HepG2 (cell line): ENCODE measurements around the gene ATG4D. TPM values are rescaled to one million over a fixed set of nuclear protein-coding genes. Genes with fewer than 3 reads are reported as not detected.

Experiments
- ATAC-seq: fragments of 200-7000 bp; cut with Tn5 transposase; 3 replicates; pipeline ENCODE4 v1.9.1; 2020; ENCODE audit warnings: mild to moderate bottlenecking, moderate library complexity
- BruUV-seq: library from RNA; stranded (reverse); fragments of 400-500 nt; replicated peaks from 2 replicates; lab custom pipeline; 2021; lab: Mats Ljungman, UMichigan
- CTCF ChIA-PET: fragments of 300-600 bp; formaldehyde crosslinking; extraction: SDS; loops from one replicate; lab custom pipeline; 2021; ENCODE audit warnings: low total read pairs, inconsistent platforms, low intra/inter-chr PET ratio; lab: Yijun Ruan, JAX
- POLR2A ChIA-PET: fragments of 350-600 bp; sonication (Branson Sonifier 250); formaldehyde crosslinking; loops from one replicate; lab custom pipeline; 2020; ENCODE audit warnings: antibody characterized with exemption, inconsistent platforms; lab: Yijun Ruan, JAX
- DNase-seq: peaks from one replicate; pipeline ENCODE4 v3.0.0-alpha.2; 2015; ENCODE audit warnings: low spot score
- FAIRE-seq: peaks from 3 replicates; lab custom pipeline; 2011; peaks lifted over from hg19 to GRCh38; lab: Jason Lieb, UNC
- H2AFZ ChIP-seq: one replicate; pipeline ENCODE4 v1.6.1; 2011; ENCODE audit warnings: low read length, inconsistent platforms
- H3K27ac ChIP-seq: fragments of 300-600 bp; 3 replicates; pipeline ENCODE4 v1.8.0; 2011; ENCODE audit warnings: mixed run types, mild to moderate bottlenecking, mixed read lengths, low read length, inconsistent platforms; ENCODE audit not compliant: insufficient read depth; ENCODE audit errors: extremely low read length
- H3K27me3 ChIP-seq, 2 experiments: fragments of 200-600 bp in 1 of 2; 2 replicates in 1 of 2; 3 replicates in 1 of 2; pipeline versions ENCODE4 v1.6.0 to v1.8.0; 2011; ENCODE audit warnings: low read length in 2 of 2, mild to moderate bottlenecking in 2 of 2, moderate library complexity in 2 of 2, inconsistent platforms in 1 of 2; ENCODE audit not compliant: insufficient read depth in 2 of 2, control insufficient read depth in 1 of 2
- H3K36me3 ChIP-seq, 2 experiments: fragments of 200-600 bp in 1 of 2; replicated peaks in 1 of 2; 2 replicates in 1 of 2; 3 replicates in 1 of 2; pipeline versions ENCODE4 v1.5.1 to v1.8.0; 2011; ENCODE audit warnings: low read length in 2 of 2, inconsistent platforms in 1 of 2; ENCODE audit not compliant: insufficient read depth in 2 of 2, control insufficient read depth in 1 of 2
- H3K4me1 ChIP-seq: 2 replicates; pipeline ENCODE4 v1.5.1; 2012; ENCODE audit warnings: low read length, inconsistent platforms; ENCODE audit not compliant: insufficient read depth
- H3K4me2 ChIP-seq: 2 replicates; pipeline ENCODE4 v1.6.0; 2011; ENCODE audit warnings: low read depth, low read length, inconsistent platforms
- H3K4me3 ChIP-seq, 3 experiments: fragments of 200-600 bp in 1 of 3; sonication (generic), shearing (Covaris generic) in 1 of 3; replicated peaks in 1 of 3; 2 replicates each; pipeline ENCODE4 v1.5.1; 2011 to 2016; ENCODE audit warnings: low read length in 3 of 3, inconsistent platforms in 2 of 3, low read depth in 2 of 3, mild to moderate bottlenecking in 2 of 3, control low read depth in 1 of 3, mixed read lengths in 1 of 3; ENCODE audit not compliant: insufficient read depth in 1 of 3
- H3K79me2 ChIP-seq: one replicate; pipeline ENCODE4 v1.6.1; 2011; ENCODE audit warnings: low read length, inconsistent platforms; ENCODE audit not compliant: insufficient read depth
- H3K9ac ChIP-seq: 2 replicates; pipeline ENCODE4 v1.6.0; 2011; ENCODE audit warnings: mild to moderate bottlenecking, low read depth, low read length, inconsistent platforms; ENCODE audit not compliant: insufficient read depth
- H3K9me3 ChIP-seq: 2 replicates; pipeline ENCODE4 v1.5.1; 2012; ENCODE audit warnings: mild to moderate bottlenecking, low read length
- H4K20me1 ChIP-seq: 2 replicates; pipeline ENCODE4 v1.6.0; 2011; ENCODE audit warnings: inconsistent platforms, mild to moderate bottlenecking, low read length, moderate library complexity; ENCODE audit not compliant: insufficient read depth
- KLF11 ChIP-seq: IDR thresholded peaks from 2 replicates; pipeline ENCODE4 v1.6.1; 2016; ENCODE audit warnings: missing compliant biosample characterization
- PLSCR1 ChIP-seq: sonication (generic); formaldehyde crosslinking; IDR thresholded peaks from 2 replicates; pipeline ENCODE4 v1.5.0; 2020; ENCODE audit warnings: missing genetic modification reagents, mild to moderate bottlenecking, borderline replicate concordance
- SAFB2 ChIP-seq: sonication (generic); formaldehyde crosslinking; IDR thresholded peaks from 2 replicates; pipeline ENCODE4 v1.5.1; 2020; ENCODE audit warnings: missing genetic modification reagents, low read depth, mild to moderate bottlenecking, borderline replicate concordance
- SNAI1 ChIP-seq: sonication (generic); formaldehyde crosslinking; IDR thresholded peaks from 2 replicates; pipeline ENCODE4 v1.5.0; 2020; ENCODE audit warnings: mild to moderate bottlenecking, missing genetic modification reagents, borderline replicate concordance
- SP1 ChIP-seq, 2 experiments: fragments of 450-650 bp in 1 of 2; sonication (generic) in 1 of 2; formaldehyde crosslinking in 1 of 2; IDR thresholded peaks; 2 replicates each; pipeline versions ENCODE4 v1.4.0 to v1.6.1; 2016 to 2020; ENCODE audit warnings: missing genetic modification reagents in 1 of 2
- TERF1 ChIP-seq: sonication (generic); formaldehyde crosslinking; IDR thresholded peaks from 2 replicates; pipeline ENCODE4 v1.8.0; 2022; ENCODE audit warnings: mild to moderate bottlenecking, missing genetic modification reagents, moderate library complexity
- TGIF2 ChIP-seq: IDR thresholded peaks from 2 replicates; pipeline ENCODE4 v1.6.1; 2016; ENCODE audit warnings: control low read depth, missing compliant biosample characterization
- YY1 ChIP-seq: IDR thresholded peaks from 2 replicates; pipeline ENCODE4 v1.6.1; 2011; ENCODE audit warnings: low read length, low read depth, moderate library complexity, mild to moderate bottlenecking; ENCODE audit not compliant: insufficient read depth, insufficient replicate concordance
- ZFP90 ChIP-seq: sonication (generic); formaldehyde crosslinking; IDR thresholded peaks from 2 replicates; pipeline ENCODE4 v1.8.0; 2022; ENCODE audit warnings: missing genetic modification reagents, mild to moderate bottlenecking, inconsistent platforms, borderline replicate concordance
- ZNF138 ChIP-seq: sonication (generic); formaldehyde crosslinking; IDR thresholded peaks from 2 replicates; pipeline ENCODE4 v1.5.0; 2020; ENCODE audit warnings: mild to moderate bottlenecking, low read depth, missing genetic modification reagents
- ZNF292 ChIP-seq: sonication (generic); formaldehyde crosslinking; IDR thresholded peaks from 2 replicates; pipeline ENCODE4 v1.8.1; 2022; ENCODE audit warnings: mild to moderate bottlenecking, low read depth, missing genetic modification reagents, borderline replicate concordance
- ZNF556 ChIP-seq: sonication (generic); formaldehyde crosslinking; IDR thresholded peaks from 2 replicates; pipeline ENCODE4 v1.4.0; 2020; ENCODE audit warnings: mild to moderate bottlenecking, missing genetic modification reagents, borderline replicate concordance
- ZNF775 ChIP-seq: sonication (generic); formaldehyde crosslinking; IDR thresholded peaks from 2 replicates; pipeline ENCODE4 v1.4.0; 2020; ENCODE audit warnings: missing genetic modification reagents, mild to moderate bottlenecking, moderate library complexity, borderline replicate concordance
- ZNF792 ChIP-seq: IDR thresholded peaks from 2 replicates; pipeline ENCODE4 v1.6.1; 2016
- WGBS: methylation state at CpG from one replicate; pipeline ENCODE4 v1.1.6; 2017; ENCODE audit warnings: low lambda C conversion rate; 5-methylcytosine and 5-hydroxymethylcytosine counted together
- in situ Hi-C: cut with HindIII; loops from 2 replicates; pipeline ENCODE4 v1.10.0; 2017; ENCODE audit warnings: low pct_unique_long_range_greater_than_20kb; ENCODE audit not compliant: extremely low pct_ligation_motif_present
- intact Hi-C: fragments of 100-400 bp; cut with micrococcal nuclease; formaldehyde crosslinking; loops from one replicate; pipeline ENCODE4 v1.10.0; 2022; ENCODE audit not compliant: unreplicated experiment
- polyA plus RNA-seq, 8 experiments: library from polyadenylated mRNA; depleted of rRNA in 3 of 8; stranded (reverse) in 7 of 8; unstranded in 1 of 8; fragments of >200 nt; fragmentation: Illumina TruSeq in 4 of 8; extraction: Trizol in 4 of 8; gene quantifications; 2 replicates each; pipeline versions ENCODE4 v1.2.1 to v1.2.3, GENCODE V29; 2011 to 2016; ENCODE audit warnings: low read depth in 4 of 8, missing spikeins in 1 of 8, mixed read lengths in 1 of 8; ENCODE audit not compliant: insufficient read depth in 1 of 8
- total RNA-seq, 5 experiments: library from RNA; depleted of rRNA; stranded (reverse); fragments of >200 nt; fragmentation: Illumina TruSeq; extraction: Trizol; gene quantifications; 2 replicates each; pipeline ENCODE4 v1.2.3, GENCODE V29; 2016; ENCODE audit warnings: low read depth in 1 of 5
- TF ChIP-seq, protein P1 (sequence below): sonication (generic); formaldehyde crosslinking; IDR thresholded peaks from 2 replicates; pipeline ENCODE4 v1.5.0; 2020; ENCODE audit warnings: mild to moderate bottlenecking, missing genetic modification reagents, borderline replicate concordance

Gene ATG4D
- total and polyA plus RNA-seq, 2 of the 13 experiments (the other 11 are each of a cell fraction or from before 2014, with no cell fraction given), result 17.8 to 19.0 TPM

- no peak for TF ChIP-seq ZNF292 (CRISPR knock-in tag)
- TF ChIP-seq SAFB2 (CRISPR knock-in tag), result no peak
- TF ChIP-seq SNAI1, result peak; percentile 60; the same call in 1 of the 2 replicates
- TF ChIP-seq ZNF792 (CRISPR knock-in tag), result peak; percentile 43; the same call in 1 of the 2 replicates
- peak; percentile 12; the same call in 1 of the 2 replicates for TF ChIP-seq ZFP90 (CRISPR knock-in tag)
- TF ChIP-seq PLSCR1, result no peak
- TF ChIP-seq TERF1 (CRISPR knock-in tag), result no peak
- TF ChIP-seq ZNF138, result 0 out of 2 replicates have a peak, but pooled peaks have one; percentile 53
- peak; percentile 21; the same call in 1 of the 2 replicates for TF ChIP-seq TGIF2 (CRISPR knock-in tag)
- TF ChIP-seq KLF11 (CRISPR knock-in tag), result 0 out of 2 replicates have a peak, but pooled peaks have one; percentile 16
- TF ChIP-seq ZNF556 (CRISPR knock-in tag), result no peak
These were observed 41.7 kb upstream of the ATG4D start (continued) for GRCh38 chr19:10501971-10502523.

DNA sequence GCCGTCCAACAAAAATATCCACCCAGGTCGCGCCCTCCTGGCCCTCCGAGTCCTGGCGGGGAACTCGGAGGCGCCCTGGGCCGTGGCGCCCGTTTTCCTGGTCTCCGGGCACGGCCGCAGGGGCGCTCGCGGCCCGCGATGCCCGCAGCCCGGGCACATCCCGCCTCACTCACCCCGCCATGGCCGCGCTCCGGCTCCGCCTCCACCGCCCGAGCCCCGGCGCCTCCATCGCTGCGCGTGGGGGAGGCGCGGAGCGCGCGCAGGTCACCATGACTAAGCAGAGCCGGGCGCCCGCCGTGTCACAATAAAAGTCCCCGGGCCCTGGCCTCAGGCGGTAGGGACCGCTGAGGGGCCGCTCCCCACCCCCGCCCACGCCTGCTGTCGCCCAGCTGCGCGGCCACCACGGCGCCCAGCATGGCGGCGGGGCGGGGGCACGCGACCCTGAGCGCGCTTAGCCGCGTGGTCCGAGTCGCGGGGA, 41.1 kb upstream of the ATG4D start:
- no peaks in the 10 kb centered on the region for H4K20me1 ChIP-seq
- ATAC-seq (peak; percentile 91), FAIRE-seq (no peak), DNase-seq (peak; percentile 83)
- H3K36me3 ChIP-seq, result peaks cover 13 to 18% of the 10 kb centered on the region in 2 experiments
- peak overlapping the region; percentile 97 for H3K4me2 ChIP-seq
- intact Hi-C loops, result loop anchor here (2.0 kb wide), 1 partner anchor 16 kb away; no protein-coding TSS in a partner anchor
- H3K9me3 ChIP-seq, result no peaks in the 10 kb centered on the region
- H3K4me3 ChIP-seq, result peak overlapping the region; percentile 88 to 97 (median 94)
- peak overlapping the region; percentile 99 for H3K9ac ChIP-seq
- in situ Hi-C loops, result no loop called here
- peaks cover 37% of the 10 kb centered on the region for H3K79me2 ChIP-seq
- CTCF ChIA-PET, result no interaction called here
- H3K27me3 ChIP-seq, result no peaks in the 10 kb centered on the region
- H2AFZ ChIP-seq, result no peak overlapping the region
- peak overlapping the region; percentile 97 for H3K27ac ChIP-seq
- POLR2A ChIA-PET, result interaction anchor here (0.7 to 1.0 kb wide), 2 partner anchors 9 to 144 kb away, joined by 4 to 5 read pairs; no protein-coding TSS in a partner anchor
- H3K4me1 ChIP-seq, result peaks cover 51% of the 10 kb centered on the region
- 0% methylated on average over 8 of the region's 65 CpGs for WGBS
- BruUV-seq, result no TSS peak
- TF ChIP-seq ZNF775 (CRISPR knock-in tag) (0 out of 2 replicates have a peak, but pooled peaks have one; percentile 41), YY1 (peak; percentile 97), SP1 (IDR thresholded peaks at IDR 0.05) (no peak), SP1 (CRISPR knock-in tag; IDR thresholded peaks at IDR 0.05) (peak; percentile 42; the same call in 1 of the 2 replicates)
- TF ChIP-seq, protein P1, sequence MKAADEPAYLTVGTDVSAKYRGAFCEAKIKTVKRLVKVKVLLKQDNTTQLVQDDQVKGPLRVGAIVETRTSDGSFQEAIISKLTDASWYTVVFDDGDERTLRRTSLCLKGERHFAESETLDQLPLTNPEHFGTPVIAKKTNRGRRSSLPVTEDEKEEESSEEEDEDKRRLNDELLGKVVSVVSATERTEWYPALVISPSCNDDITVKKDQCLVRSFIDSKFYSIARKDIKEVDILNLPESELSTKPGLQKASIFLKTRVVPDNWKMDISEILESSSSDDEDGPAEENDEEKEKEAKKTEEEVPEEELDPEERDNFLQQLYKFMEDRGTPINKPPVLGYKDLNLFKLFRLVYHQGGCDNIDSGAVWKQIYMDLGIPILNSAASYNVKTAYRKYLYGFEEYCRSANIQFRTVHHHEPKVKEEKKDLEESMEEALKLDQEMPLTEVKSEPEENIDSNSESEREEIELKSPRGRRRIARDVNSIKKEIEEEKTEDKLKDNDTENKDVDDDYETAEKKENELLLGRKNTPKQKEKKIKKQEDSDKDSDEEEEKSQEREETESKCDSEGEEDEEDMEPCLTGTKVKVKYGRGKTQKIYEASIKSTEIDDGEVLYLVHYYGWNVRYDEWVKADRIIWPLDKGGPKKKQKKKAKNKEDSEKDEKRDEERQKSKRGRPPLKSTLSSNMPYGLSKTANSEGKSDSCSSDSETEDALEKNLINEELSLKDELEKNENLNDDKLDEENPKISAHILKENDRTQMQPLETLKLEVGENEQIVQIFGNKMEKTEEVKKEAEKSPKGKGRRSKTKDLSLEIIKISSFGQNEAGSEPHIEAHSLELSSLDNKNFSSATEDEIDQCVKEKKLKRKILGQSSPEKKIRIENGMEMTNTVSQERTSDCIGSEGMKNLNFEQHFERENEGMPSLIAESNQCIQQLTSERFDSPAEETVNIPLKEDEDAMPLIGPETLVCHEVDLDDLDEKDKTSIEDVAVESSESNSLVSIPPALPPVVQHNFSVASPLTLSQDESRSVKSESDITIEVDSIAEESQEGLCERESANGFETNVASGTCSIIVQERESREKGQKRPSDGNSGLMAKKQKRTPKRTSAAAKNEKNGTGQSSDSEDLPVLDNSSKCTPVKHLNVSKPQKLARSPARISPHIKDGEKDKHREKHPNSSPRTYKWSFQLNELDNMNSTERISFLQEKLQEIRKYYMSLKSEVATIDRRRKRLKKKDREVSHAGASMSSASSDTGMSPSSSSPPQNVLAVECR (CRISPR knock-in tag), result peak; percentile 81; the same call in 1 of the 2 replicates
